ENCODE results near the gene CHRNB2.

CHRNB2 gene

GRCh38 chr1:154573168-154573510 lies 5.6 kb downstream of the CHRNB2 start:
- H3K36me3 ChIP-seq (ENCODE audit: insufficient read depth, low read length), result peaks cover 2% of the 10 kb centered on the region; the same call in 1 of the 2 replicates
- TF ChIP-seq CTCF (conservative IDR thresholded peaks at IDR 0.05; ENCODE audit: low read length), result no peak
- no peak for TF ChIP-seq EZH2phosphoT487 (IDR thresholded peaks at IDR 0.05; ENCODE audit: borderline replicate concordance)
- H3K4me2 ChIP-seq (ENCODE audit: low read depth, low read length, poor library complexity, severe bottlenecking), result no peak overlapping the region
- no peaks in the 10 kb centered on the region for H3K9me3 ChIP-seq (ENCODE audit: insufficient read depth, low read depth, low read length)
- H3K9me2 ChIP-seq (replicated peaks; ENCODE audit: low read depth, low read length), result no peaks in the 10 kb centered on the region
- no peaks in the 10 kb centered on the region for H4K20me1 ChIP-seq (ENCODE audit: insufficient read depth, low read length, poor library complexity, severe bottlenecking)
- no peak overlapping the region for H3K9ac ChIP-seq (ENCODE audit: low read depth, low read length, poor library complexity, severe bottlenecking)
- H3K4me1 ChIP-seq (ENCODE audit: insufficient read depth, low read length, poor library complexity, severe bottlenecking), result peaks cover 15% of the 10 kb centered on the region
- H2AFZ ChIP-seq (ENCODE audit: low read length), result no peak overlapping the region
- H3K27me3 ChIP-seq (ENCODE audit: insufficient read depth, low read length, poor library complexity, severe bottlenecking), result no peaks in the 10 kb centered on the region
- H3K4me3 ChIP-seq (ENCODE audit: low read length, poor library complexity, severe bottlenecking), result no peak overlapping the region
- H3K79me2 ChIP-seq (ENCODE audit: insufficient read depth, low read length), result no peaks in the 10 kb centered on the region
- no peaks in the 10 kb centered on the region for H3F3A ChIP-seq (ENCODE audit: low read depth)

DNA sequence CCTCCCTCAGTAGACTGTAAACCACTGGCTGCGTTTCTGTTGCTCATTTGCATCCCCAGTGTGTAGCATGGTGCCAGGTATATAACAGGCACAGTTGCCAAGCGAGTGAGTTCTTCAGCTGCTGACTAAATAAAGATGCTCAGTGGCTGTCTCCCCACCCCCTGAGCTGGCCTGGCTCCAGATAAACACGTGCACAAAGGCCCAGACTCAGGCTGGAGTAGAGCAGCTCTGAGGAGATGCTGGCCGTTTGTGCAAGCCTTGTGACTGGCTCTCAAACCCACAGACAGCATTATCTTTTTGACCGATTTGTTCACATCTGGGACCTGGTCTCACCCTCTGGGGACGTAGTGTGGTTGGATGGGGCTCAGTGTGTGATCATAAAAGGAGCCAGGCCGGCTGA lies 7.1 kb downstream of the CHRNB2 start:
- H4K20me1 ChIP-seq (ENCODE audit: insufficient read depth, low read length, poor library complexity, severe bottlenecking), result no peaks in the 10 kb centered on the region
- no peak overlapping the region for H3K9ac ChIP-seq (ENCODE audit: low read depth, low read length, poor library complexity, severe bottlenecking)
- no peak overlapping the region for H2AFZ ChIP-seq (ENCODE audit: low read length)
- peaks cover 15% of the 10 kb centered on the region for H3K4me1 ChIP-seq (ENCODE audit: insufficient read depth, low read length, poor library complexity, severe bottlenecking)
- H3F3A ChIP-seq (ENCODE audit: low read depth), result no peaks in the 10 kb centered on the region
- H3K79me2 ChIP-seq (ENCODE audit: insufficient read depth, low read length), result no peaks in the 10 kb centered on the region
- peak overlapping the region; percentile 10 for H3K4me2 ChIP-seq (ENCODE audit: low read depth, low read length, poor library complexity, severe bottlenecking)
- H3K27me3 ChIP-seq (ENCODE audit: insufficient read depth, low read length, poor library complexity, severe bottlenecking), result no peaks in the 10 kb centered on the region
- no peaks in the 10 kb centered on the region for H3K9me3 ChIP-seq (ENCODE audit: insufficient read depth, low read depth, low read length)
- H3K9me2 ChIP-seq (replicated peaks; ENCODE audit: low read depth, low read length), result no peaks in the 10 kb centered on the region
- no peak overlapping the region for H3K4me3 ChIP-seq (ENCODE audit: low read length, poor library complexity, severe bottlenecking)
- peaks cover 17% of the 10 kb centered on the region; the same call in 1 of the 2 replicates for H3K36me3 ChIP-seq (ENCODE audit: insufficient read depth, low read length)
- no peak for TF ChIP-seq CTCF (conservative IDR thresholded peaks at IDR 0.05; ENCODE audit: low read length)
- no peak for TF ChIP-seq EZH2phosphoT487 (IDR thresholded peaks at IDR 0.05; ENCODE audit: borderline replicate concordance)

DNA sequence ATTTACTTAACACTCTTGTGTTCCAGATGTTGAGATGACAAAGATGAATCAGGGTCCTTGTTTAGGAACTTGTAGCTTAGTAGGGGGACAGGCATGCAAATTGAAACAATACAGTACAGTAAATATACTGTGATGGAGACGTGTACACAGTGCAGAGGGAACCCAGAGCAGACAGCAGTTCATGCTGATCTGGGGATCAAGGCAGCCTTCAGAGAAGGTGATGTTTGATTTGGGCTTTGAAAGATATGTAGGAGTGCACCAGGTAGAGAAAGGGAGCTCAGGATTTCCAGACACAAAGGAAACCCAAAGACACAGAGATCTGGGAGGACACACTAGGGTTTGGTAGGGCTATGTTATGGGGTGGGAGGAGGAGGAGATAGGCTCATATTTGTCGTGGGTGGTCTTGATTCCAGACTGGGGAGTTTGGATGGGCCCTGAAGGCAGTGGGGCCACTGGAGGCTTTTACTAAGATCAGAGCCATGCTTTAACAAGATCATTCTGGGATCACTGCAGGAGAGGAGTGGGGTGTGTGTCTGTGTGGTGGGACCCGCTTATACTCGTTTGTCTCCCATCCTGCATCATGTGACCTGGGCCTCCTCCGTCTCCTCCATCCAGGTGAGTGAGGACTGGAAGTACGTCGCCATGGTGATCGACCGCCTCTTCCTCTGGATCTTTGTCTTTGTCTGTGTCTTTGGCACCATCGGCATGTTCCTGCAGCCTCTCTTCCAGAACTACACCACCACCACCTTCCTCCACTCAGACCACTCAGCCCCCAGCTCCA lies 7.8 kb downstream of the CHRNB2 start:
- Histone ChIP-seq H3K9me2 (replicated peaks; ENCODE audit: low read depth, low read length) (no peaks in the 10 kb centered on the region), H3K36me3 (ENCODE audit: insufficient read depth, low read length) (peaks cover 24% of the 10 kb centered on the region; the same call in 1 of the 2 replicates), H3K9me3 (ENCODE audit: insufficient read depth, low read depth, low read length) (no peaks in the 10 kb centered on the region), H3K4me2 (ENCODE audit: low read depth, low read length, poor library complexity, severe bottlenecking) (peak overlapping the region; percentile 10), H3K27me3 (ENCODE audit: insufficient read depth, low read length, poor library complexity, severe bottlenecking) (no peaks in the 10 kb centered on the region), H3K79me2 (ENCODE audit: insufficient read depth, low read length) (no peaks in the 10 kb centered on the region), H2AFZ (ENCODE audit: low read length) (no peak overlapping the region), H3K9ac (ENCODE audit: low read depth, low read length, poor library complexity, severe bottlenecking) (no peak overlapping the region), H3K4me1 (ENCODE audit: insufficient read depth, low read length, poor library complexity, severe bottlenecking) (peaks cover 15% of the 10 kb centered on the region), H3K4me3 (ENCODE audit: low read length, poor library complexity, severe bottlenecking) (no peak overlapping the region), H3F3A (ENCODE audit: low read depth) (no peaks in the 10 kb centered on the region), H4K20me1 (ENCODE audit: insufficient read depth, low read length, poor library complexity, severe bottlenecking) (no peaks in the 10 kb centered on the region)
- TF ChIP-seq CTCF (conservative IDR thresholded peaks at IDR 0.05; ENCODE audit: low read length), result no peak
- no peak for TF ChIP-seq EZH2phosphoT487 (IDR thresholded peaks at IDR 0.05; ENCODE audit: borderline replicate concordance)
